Brain pericyte (primary cell): ENCODE data around the gene RSBN1.
"Not testable (repeated sequence)": the region's sequence is repeated elsewhere in the genome, so short reads cannot be mapped to it uniquely, and the experiment has no call there.

ENCODE experiments used
- DNase-seq: peaks from one replicate; pipeline ENCODE4 v3.0.0-alpha.2; 2012; ENCODE audit warnings: low read depth, low spot score

RSBN1 gene

GRCh38 chr1:113744114-113744513 lies 68.2 kb downstream of the RSBN1 start:
- DNase-seq = no peak

- no peak for DNase-seq
Observed at GRCh38 chr1:113742515-113742914, 69.8 kb downstream of the RSBN1 start.

- no peak for DNase-seq
Observed at GRCh38 chr1:113734357-113735055, 77.8 kb downstream of the RSBN1 start.

- DNase-seq = no peak
Observed at GRCh38 chr1:113732802-113733201, 79.5 kb downstream of the RSBN1 start.

- DNase-seq = no peak
Observed at GRCh38 chr1:113721010-113721409, 91.3 kb downstream of the RSBN1 start.

DNA sequence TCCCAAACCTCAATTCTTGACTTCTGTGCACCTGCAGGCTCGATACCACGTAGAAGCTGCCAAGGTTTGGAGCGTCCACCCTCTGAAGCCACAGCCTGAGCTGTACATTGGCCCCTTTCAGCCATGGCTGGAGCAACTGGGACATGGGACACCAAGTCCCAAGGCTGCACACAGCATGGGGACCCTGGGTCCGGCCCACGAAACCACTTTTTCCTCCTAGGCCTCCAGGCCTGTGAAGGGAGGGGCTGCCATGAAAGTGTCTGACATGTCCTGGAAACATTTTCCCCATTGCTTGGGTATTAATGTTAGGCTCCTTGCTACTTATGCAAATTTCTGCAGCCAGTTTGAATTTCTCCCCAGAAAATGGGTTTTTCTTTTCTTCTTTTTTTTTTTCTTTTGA lies 93.7 kb downstream of the RSBN1 start:
- not testable (repeated sequence) for DNase-seq

- not testable (repeated sequence) for DNase-seq
Observed at GRCh38 chr1:113717506-113717905, 94.8 kb downstream of the RSBN1 start.

- DNase-seq = no peak
Observed at GRCh38 chr1:113714606-113715269, 97.5 kb downstream of the RSBN1 start.
